Stimulated activated naive CD8-positive, alpha-beta T cell treated with anti-CD3 and anti-CD28 coated beads, Interleukin-15, amount 100 ng/mL, for 72 hours (primary cell): ENCODE measurements around the gene PDE4D.
"Not testable (repeated sequence)": the region's sequence is repeated elsewhere in the genome, so short reads cannot be mapped to it uniquely, and the experiment has no call there.

Experiments
- ATAC-seq: fragments of 150-1000 bp; cut with Tn5 transposase; 2 replicates; pipeline ENCODE4 v1.10.0; 2021; ENCODE audit warnings: mild to moderate bottlenecking, moderate library complexity
- DNase-seq, 2 donors: peaks; one replicate each; pipeline ENCODE4 v3.0.0; 2021 to 2022
- H3K27ac Mint-ChIP-seq, 2 donors: one replicate each; pipeline ENCODE4 v1.8.0; 2022; ENCODE audit warnings: mild to moderate bottlenecking in 2 of 2, mixed read lengths in 2 of 2, moderate library complexity in 2 of 2
- H3K27me3 Mint-ChIP-seq: one replicate; pipeline ENCODE4 v1.8.0; 2022; ENCODE audit warnings: mixed read lengths
- H3K4me1 Mint-ChIP-seq: one replicate; pipeline ENCODE4 v1.8.0; 2022; ENCODE audit warnings: mild to moderate bottlenecking, mixed read lengths
- H3K4me3 Mint-ChIP-seq, 2 donors: one replicate each; pipeline ENCODE4 v1.8.0; 2022; ENCODE audit warnings: mild to moderate bottlenecking in 2 of 2, mixed read lengths in 2 of 2, moderate library complexity in 1 of 2
- H3K9me3 Mint-ChIP-seq, 2 donors: one replicate each; pipeline ENCODE4 v1.8.0; 2022; ENCODE audit warnings: mixed read lengths in 2 of 2

Gene PDE4D

GRCh38 chr5:59001716-59002115 is 891.8 kb downstream of the PDE4D start:
- Mint-ChIP-seq H3K9me3 (no peaks in the 10 kb centered on the region), H3K4me1 (peaks cover 71% of the 10 kb centered on the region), H3K27me3 (no peaks in the 10 kb centered on the region), H3K4me3 (no peak overlapping the region), H3K27ac (peak overlapping the region in 1 of 2 donors; percentile 1)
- DNase-seq (no peak), ATAC-seq (no peak)

- no peak for DNase-seq
- no peak for ATAC-seq
- peaks cover 66% of the 10 kb centered on the region for H3K4me1 Mint-ChIP-seq
- H3K4me3 Mint-ChIP-seq = peak overlapping the region in 1 of 2 donors; percentile 3
- no peaks in the 10 kb centered on the region for H3K27me3 Mint-ChIP-seq
- no peaks in the 10 kb centered on the region for H3K9me3 Mint-ChIP-seq
- no peak overlapping the region for H3K27ac Mint-ChIP-seq
Observed at GRCh38 chr5:59001154-59001553, 892.4 kb downstream of the PDE4D start.

GRCh38 chr5:59000211-59000610 is 893.3 kb downstream of the PDE4D start:
- no peak overlapping the region for H3K27ac Mint-ChIP-seq

GRCh38 chr5:58999804-59000203 is 893.7 kb downstream of the PDE4D start:
- ATAC-seq (no peak), DNase-seq (no peak)
- Mint-ChIP-seq H3K27me3 (no peaks in the 10 kb centered on the region), H3K9me3 (no peaks in the 10 kb centered on the region), H3K27ac (no peak overlapping the region), H3K4me3 (no peak overlapping the region), H3K4me1 (peaks cover 59% of the 10 kb centered on the region)

More at GRCh38 chr5:59000211-59000610, 893.3 kb downstream of the PDE4D start:
- Mint-ChIP-seq H3K4me1 (peaks cover 63% of the 10 kb centered on the region), H3K27me3 (no peaks in the 10 kb centered on the region), H3K9me3 (no peaks in the 10 kb centered on the region), H3K4me3 (no peak overlapping the region)
- no peak for ATAC-seq
- no peak for DNase-seq

- H3K9me3 Mint-ChIP-seq = no peaks in the 10 kb centered on the region
- no peak overlapping the region for H3K27ac Mint-ChIP-seq
- peaks cover 46% of the 10 kb centered on the region for H3K4me1 Mint-ChIP-seq
- DNase-seq (no peak), ATAC-seq (no peak)
- no peak overlapping the region for H3K4me3 Mint-ChIP-seq
- H3K27me3 Mint-ChIP-seq = no peaks in the 10 kb centered on the region
Observed at GRCh38 chr5:58998544-58998943, 895.0 kb downstream of the PDE4D start.

GRCh38 chr5:58995779-58996178 is 897.7 kb downstream of the PDE4D start:
- DNase-seq, H3K9me3 Mint-ChIP-seq, ATAC-seq, H3K27me3 Mint-ChIP-seq, H3K4me3 Mint-ChIP-seq, H3K27ac Mint-ChIP-seq: not testable (repeated sequence)
- peaks cover 19% of the 10 kb centered on the region for H3K4me1 Mint-ChIP-seq

GRCh38 chr5:58993461-58993860 is 900.1 kb downstream of the PDE4D start:
- Mint-ChIP-seq H3K27ac (no peak overlapping the region), H3K9me3 (no peaks in the 10 kb centered on the region), H3K27me3 (no peaks in the 10 kb centered on the region), H3K4me1 (peaks cover 6% of the 10 kb centered on the region), H3K4me3 (no peak overlapping the region)
- ATAC-seq (no peak), DNase-seq (no peak)

GRCh38 chr5:58988938-58989337 is 904.6 kb downstream of the PDE4D start:
- Mint-ChIP-seq H3K4me1 (no peaks in the 10 kb centered on the region), H3K27me3 (no peaks in the 10 kb centered on the region), H3K9me3 (no peaks in the 10 kb centered on the region), H3K27ac (no peak overlapping the region), H3K4me3 (no peak overlapping the region)
- ATAC-seq (no peak), DNase-seq (no peak)

GRCh38 chr5:58987193-58987592 is 906.3 kb downstream of the PDE4D start:
- Mint-ChIP-seq H3K27ac (no peak overlapping the region), H3K9me3 (no peaks in the 10 kb centered on the region)
- ATAC-seq = no peak

GRCh38 chr5:58986281-58986680 is 907.2 kb downstream of the PDE4D start:
- Mint-ChIP-seq H3K27ac (no peak overlapping the region), H3K4me3 (no peak overlapping the region), H3K4me1 (no peaks in the 10 kb centered on the region), H3K27me3 (no peaks in the 10 kb centered on the region), H3K9me3 (no peaks in the 10 kb centered on the region)
- ATAC-seq = no peak
- no peak for DNase-seq

More at GRCh38 chr5:58987193-58987592, 906.3 kb downstream of the PDE4D start:
- Mint-ChIP-seq H3K4me3 (no peak overlapping the region), H3K27me3 (no peaks in the 10 kb centered on the region), H3K4me1 (no peaks in the 10 kb centered on the region)
- DNase-seq = no peak

- H3K4me1 Mint-ChIP-seq = no peaks in the 10 kb centered on the region
- no peak for DNase-seq
- H3K27ac Mint-ChIP-seq = no peak overlapping the region
- ATAC-seq = no peak
- no peak overlapping the region for H3K4me3 Mint-ChIP-seq
- H3K9me3 Mint-ChIP-seq = no peaks in the 10 kb centered on the region
- H3K27me3 Mint-ChIP-seq = no peaks in the 10 kb centered on the region
Observed at GRCh38 chr5:58985759-58986158, 907.8 kb downstream of the PDE4D start.

GRCh38 chr5:58985311-58985710 is 908.2 kb downstream of the PDE4D start:
- Mint-ChIP-seq H3K4me1 (no peaks in the 10 kb centered on the region), H3K27ac (no peak overlapping the region), H3K9me3 (no peaks in the 10 kb centered on the region), H3K4me3 (no peak overlapping the region), H3K27me3 (no peaks in the 10 kb centered on the region)
- no peak for ATAC-seq
- DNase-seq = no peak

- Mint-ChIP-seq H3K4me1 (no peaks in the 10 kb centered on the region), H3K9me3 (no peaks in the 10 kb centered on the region), H3K27ac (peak overlapping the region in 1 of 2 donors; percentile 13), H3K27me3 (no peaks in the 10 kb centered on the region), H3K4me3 (no peak overlapping the region)
- no peak for ATAC-seq
- DNase-seq = no peak
Observed at GRCh38 chr5:58983526-58984452, 909.7 kb downstream of the PDE4D start.

GRCh38 chr5:58980890-58981289 is 912.6 kb downstream of the PDE4D start:
- no peak for DNase-seq
- Mint-ChIP-seq H3K9me3 (no peaks in the 10 kb centered on the region), H3K27ac (no peak overlapping the region), H3K27me3 (no peaks in the 10 kb centered on the region), H3K4me1 (no peaks in the 10 kb centered on the region), H3K4me3 (no peak overlapping the region)
- ATAC-seq = no peak

GRCh38 chr5:58979090-58979489 is 914.4 kb downstream of the PDE4D start:
- Mint-ChIP-seq H3K27me3 (no peaks in the 10 kb centered on the region), H3K4me1 (peaks cover 9% of the 10 kb centered on the region), H3K4me3 (no peak overlapping the region), H3K9me3 (no peaks in the 10 kb centered on the region), H3K27ac (no peak overlapping the region)
- ATAC-seq = no peak
- DNase-seq = no peak

GRCh38 chr5:58974601-58975000 is 918.9 kb downstream of the PDE4D start:
- ATAC-seq = no peak
- no peak overlapping the region for H3K27ac Mint-ChIP-seq
- no peaks in the 10 kb centered on the region for H3K27me3 Mint-ChIP-seq

More at GRCh38 chr5:58974601-58975000, 918.9 kb downstream of the PDE4D start:
- peaks cover 10% of the 10 kb centered on the region for H3K4me1 Mint-ChIP-seq
- H3K9me3 Mint-ChIP-seq = no peaks in the 10 kb centered on the region
- peak overlapping the region in 1 of 2 donors; percentile 62 for H3K4me3 Mint-ChIP-seq
- DNase-seq = no peak
